HuH-7 (cell line): Measurements from ENCODE around the gene PRKCA.

ENCODE experiments used
- DNase-seq: peaks from one replicate; pipeline ENCODE4 v3.0.0; 2011; ENCODE audit warnings: low spot score

PRKCA gene

GRCh38 chr17:66654764-66655163 lies 352.4 kb downstream of the PRKCA start:
- DNase-seq = no peak

GRCh38 chr17:66655461-66655860 lies 353.0 kb downstream of the PRKCA start:
- no peak for DNase-seq

- DNase-seq = no peak
Measured at GRCh38 chr17:66655861-66656260, 353.4 kb downstream of the PRKCA start.

- no peak for DNase-seq
Measured at GRCh38 chr17:66661411-66662256, 359.2 kb downstream of the PRKCA start.

GRCh38 chr17:66662496-66662895 lies 360.1 kb downstream of the PRKCA start:
- no peak for DNase-seq

GRCh38 chr17:66663041-66663606 lies 360.7 kb downstream of the PRKCA start:
- no peak for DNase-seq

GRCh38 chr17:66664336-66664735 lies 361.9 kb downstream of the PRKCA start:
- no peak for DNase-seq

- no peak for DNase-seq
Measured at GRCh38 chr17:66665194-66665593, 362.8 kb downstream of the PRKCA start.

GRCh38 chr17:66667090-66667489 lies 364.7 kb downstream of the PRKCA start:
- DNase-seq = no peak

GRCh38 chr17:66667491-66668030 lies 365.1 kb downstream of the PRKCA start:
- no peak for DNase-seq

- DNase-seq = no peak
Measured at GRCh38 chr17:66670206-66670605, 367.8 kb downstream of the PRKCA start.

- DNase-seq = no peak
Measured at GRCh38 chr17:66671156-66671555, 368.7 kb downstream of the PRKCA start.

- peak; percentile 55 for DNase-seq
Measured at GRCh38 chr17:66673668-66674276, 371.4 kb downstream of the PRKCA start.

GRCh38 chr17:66675273-66675990 lies 373.0 kb downstream of the PRKCA start:
- DNase-seq = no peak

- no peak for DNase-seq
Measured at GRCh38 chr17:66675991-66676371, 373.6 kb downstream of the PRKCA start.

GRCh38 chr17:66676421-66676820 lies 374.0 kb downstream of the PRKCA start:
- peak; percentile 40 for DNase-seq

GRCh38 chr17:66677201-66677981 lies 375.0 kb downstream of the PRKCA start:
- no peak for DNase-seq

- no peak for DNase-seq
Measured at GRCh38 chr17:66678061-66678460, 375.6 kb downstream of the PRKCA start.

GRCh38 chr17:66678827-66679226 lies 376.4 kb downstream of the PRKCA start:
- DNase-seq = no peak

- DNase-seq = no peak
Measured at GRCh38 chr17:66679631-66680517, 377.5 kb downstream of the PRKCA start.

GRCh38 chr17:66682283-66682682 lies 379.9 kb downstream of the PRKCA start:
- DNase-seq = no peak
